Measurements from ENCODE around the gene FAM78B. TPM values are rescaled to one million over a fixed set of nuclear protein-coding genes. Genes with fewer than 3 reads are reported as not detected.

Gene FAM78B
- total and polyA plus RNA-seq, 2 donors (not counting 3 experiments of a cell fraction or from before 2014, with no cell fraction given) = 0.10 TPM; not detected in 1

DNA sequence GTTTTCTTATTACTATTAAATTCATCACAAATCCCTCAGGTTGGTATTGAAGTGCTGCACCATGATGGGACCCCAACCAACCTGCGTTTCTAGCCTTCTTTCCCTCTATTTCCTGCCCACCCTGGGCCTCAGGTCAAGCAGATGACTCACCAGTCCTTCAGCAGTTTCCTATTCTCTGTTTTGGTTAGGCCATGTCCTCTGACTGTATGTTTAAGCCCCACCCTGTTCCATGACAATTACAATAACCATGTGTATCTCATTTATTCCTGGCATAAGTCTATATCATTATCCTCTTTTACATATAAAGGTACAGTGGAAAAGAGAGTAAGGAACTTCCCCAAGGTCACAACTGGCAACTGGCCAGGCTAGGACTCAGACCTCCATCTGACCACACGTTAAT lies 5.3 kb upstream of the FAM78B start:
- Histone ChIP-seq H3K36me3 (ENCODE audit: control insufficient read depth in 2 of 2, extremely low read depth in 1 of 2, insufficient read depth in 2 of 2, low read length in 2 of 2) (no peaks in the 10 kb centered on the region), H3K4me1 (ENCODE audit: control insufficient read depth, extremely low read depth, insufficient read depth, low read length) (no peaks in the 10 kb centered on the region), H3K4me2 (ENCODE audit: insufficient read depth, low read length) (no peak overlapping the region), H2AFZ (ENCODE audit: low read depth, low read length) (no peak overlapping the region), H3K27ac (ENCODE audit: insufficient read depth, low read depth, low read length) (no peak overlapping the region), H3K9me1 (replicated peaks; ENCODE audit: control insufficient read depth, extremely low read depth, insufficient read depth, low read length) (no peaks in the 10 kb centered on the region), H3K9ac (replicated peaks; ENCODE audit: extremely low read depth, insufficient read depth, low read length) (no peak overlapping the region), H3K9me3 (replicated peaks; ENCODE audit: control insufficient read depth, insufficient read depth, low read length) (no peaks in the 10 kb centered on the region), H3K79me2 (ENCODE audit: control insufficient read depth, insufficient read depth, low read length) (no peaks in the 10 kb centered on the region), H4K20me1 (replicated peaks; ENCODE audit: control insufficient read depth, extremely low read depth, insufficient read depth, low read length) (no peaks in the 10 kb centered on the region), H3K27me3 (ENCODE audit: control insufficient read depth in 2 of 2, insufficient read depth in 2 of 2, low read length in 2 of 2) (no peaks in the 10 kb centered on the region), H3K4me3 (replicated peaks in 1 of 3; ENCODE audit: insufficient read depth in 1 of 3, low read depth in 1 of 3, low read length in 3 of 3) (no peak overlapping the region)
- no peak for DNase-seq (ENCODE audit: low read depth, low spot score)
- intact Hi-C loops (cut with micrococcal nuclease) = no loop called here
- CTCF ChIA-PET = no interaction called here
- no peak for FAIRE-seq
- dilution Hi-C loops (cut with MboI; ENCODE audit: extremely low pct_ligation_motif_present, low sequenced_read_pairs) = no loop called here
- POLR2A ChIA-PET = no interaction called here
- no TSS peak for BruUV-seq (replicated peaks)
- TF ChIP-seq FOS (IDR thresholded peaks at IDR 0.05; ENCODE audit: borderline replicate concordance, insufficient read depth, low read length) (no peak), GATA2 (IDR thresholded peaks at IDR 0.05; ENCODE audit: insufficient read depth, insufficient read length, low read depth, low read length) (no peak), POLR2AphosphoS5 (IDR thresholded peaks at IDR 0.05; ENCODE audit: insufficient read depth, low read depth, low read length) (no peak), POLR2A (IDR thresholded peaks at IDR 0.05; ENCODE audit: low read depth, low read length) (no peak), JUN (IDR thresholded peaks at IDR 0.05; ENCODE audit: borderline replicate concordance, insufficient read depth, insufficient read length, low read depth) (no peak)
- TF ChIP-seq, protein P1, sequence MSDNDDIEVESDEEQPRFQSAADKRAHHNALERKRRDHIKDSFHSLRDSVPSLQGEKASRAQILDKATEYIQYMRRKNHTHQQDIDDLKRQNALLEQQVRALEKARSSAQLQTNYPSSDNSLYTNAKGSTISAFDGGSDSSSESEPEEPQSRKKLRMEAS (IDR thresholded peaks at IDR 0.05; ENCODE audit: insufficient read depth, insufficient read length) = no peak
- TF ChIP-seq, protein P2, sequence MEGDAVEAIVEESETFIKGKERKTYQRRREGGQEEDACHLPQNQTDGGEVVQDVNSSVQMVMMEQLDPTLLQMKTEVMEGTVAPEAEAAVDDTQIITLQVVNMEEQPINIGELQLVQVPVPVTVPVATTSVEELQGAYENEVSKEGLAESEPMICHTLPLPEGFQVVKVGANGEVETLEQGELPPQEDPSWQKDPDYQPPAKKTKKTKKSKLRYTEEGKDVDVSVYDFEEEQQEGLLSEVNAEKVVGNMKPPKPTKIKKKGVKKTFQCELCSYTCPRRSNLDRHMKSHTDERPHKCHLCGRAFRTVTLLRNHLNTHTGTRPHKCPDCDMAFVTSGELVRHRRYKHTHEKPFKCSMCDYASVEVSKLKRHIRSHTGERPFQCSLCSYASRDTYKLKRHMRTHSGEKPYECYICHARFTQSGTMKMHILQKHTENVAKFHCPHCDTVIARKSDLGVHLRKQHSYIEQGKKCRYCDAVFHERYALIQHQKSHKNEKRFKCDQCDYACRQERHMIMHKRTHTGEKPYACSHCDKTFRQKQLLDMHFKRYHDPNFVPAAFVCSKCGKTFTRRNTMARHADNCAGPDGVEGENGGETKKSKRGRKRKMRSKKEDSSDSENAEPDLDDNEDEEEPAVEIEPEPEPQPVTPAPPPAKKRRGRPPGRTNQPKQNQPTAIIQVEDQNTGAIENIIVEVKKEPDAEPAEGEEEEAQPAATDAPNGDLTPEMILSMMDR (IDR thresholded peaks at IDR 0.05; ENCODE audit: extremely low read depth in 1 of 2, insufficient read depth in 1 of 2, low read depth in 1 of 2, low read length in 2 of 2) = no peak
